ENCODE data around the gene METTL25.

DNA sequence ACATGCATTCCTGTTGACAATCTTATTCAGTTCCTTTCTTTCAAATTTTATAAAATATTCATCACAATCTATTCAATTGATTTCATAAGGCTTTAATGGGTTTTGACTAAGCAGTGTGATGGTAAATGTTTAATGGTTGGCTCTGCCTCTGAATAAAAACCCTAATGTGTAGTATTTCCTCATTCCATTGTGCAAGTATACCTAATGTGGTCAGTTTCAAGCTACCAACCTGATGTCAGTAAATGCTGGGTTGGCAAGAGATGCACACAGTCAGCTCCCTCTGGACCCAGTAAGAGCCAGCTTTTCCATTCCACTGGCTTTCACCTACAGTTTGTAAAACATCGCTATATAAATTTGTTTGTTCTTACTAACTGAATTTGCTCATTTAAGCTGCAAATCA lies 53.9 kb downstream of the METTL25 start:
- TF ChIP-seq, protein P1, sequence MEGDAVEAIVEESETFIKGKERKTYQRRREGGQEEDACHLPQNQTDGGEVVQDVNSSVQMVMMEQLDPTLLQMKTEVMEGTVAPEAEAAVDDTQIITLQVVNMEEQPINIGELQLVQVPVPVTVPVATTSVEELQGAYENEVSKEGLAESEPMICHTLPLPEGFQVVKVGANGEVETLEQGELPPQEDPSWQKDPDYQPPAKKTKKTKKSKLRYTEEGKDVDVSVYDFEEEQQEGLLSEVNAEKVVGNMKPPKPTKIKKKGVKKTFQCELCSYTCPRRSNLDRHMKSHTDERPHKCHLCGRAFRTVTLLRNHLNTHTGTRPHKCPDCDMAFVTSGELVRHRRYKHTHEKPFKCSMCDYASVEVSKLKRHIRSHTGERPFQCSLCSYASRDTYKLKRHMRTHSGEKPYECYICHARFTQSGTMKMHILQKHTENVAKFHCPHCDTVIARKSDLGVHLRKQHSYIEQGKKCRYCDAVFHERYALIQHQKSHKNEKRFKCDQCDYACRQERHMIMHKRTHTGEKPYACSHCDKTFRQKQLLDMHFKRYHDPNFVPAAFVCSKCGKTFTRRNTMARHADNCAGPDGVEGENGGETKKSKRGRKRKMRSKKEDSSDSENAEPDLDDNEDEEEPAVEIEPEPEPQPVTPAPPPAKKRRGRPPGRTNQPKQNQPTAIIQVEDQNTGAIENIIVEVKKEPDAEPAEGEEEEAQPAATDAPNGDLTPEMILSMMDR (IDR thresholded peaks at IDR 0.05) = no peak
- no peak for TF ChIP-seq POLR2A (IDR thresholded peaks at IDR 0.05)

Measured in upper lobe of left lung (tissue), 4 donors.